ENCODE measurements around the gene ADGRA1.
"Not testable (repeated sequence)": the region's sequence is repeated elsewhere in the genome, so short reads cannot be mapped to it uniquely, and the experiment has no call there.

The ADGRA1 gene

GRCh38 chr10:133130602-133131001, 42.9 kb downstream of the ADGRA1 start:
- DNase-seq, result no peak

GRCh38 chr10:133131053-133131452, 43.3 kb downstream of the ADGRA1 start:
- no peak for DNase-seq

DNA sequence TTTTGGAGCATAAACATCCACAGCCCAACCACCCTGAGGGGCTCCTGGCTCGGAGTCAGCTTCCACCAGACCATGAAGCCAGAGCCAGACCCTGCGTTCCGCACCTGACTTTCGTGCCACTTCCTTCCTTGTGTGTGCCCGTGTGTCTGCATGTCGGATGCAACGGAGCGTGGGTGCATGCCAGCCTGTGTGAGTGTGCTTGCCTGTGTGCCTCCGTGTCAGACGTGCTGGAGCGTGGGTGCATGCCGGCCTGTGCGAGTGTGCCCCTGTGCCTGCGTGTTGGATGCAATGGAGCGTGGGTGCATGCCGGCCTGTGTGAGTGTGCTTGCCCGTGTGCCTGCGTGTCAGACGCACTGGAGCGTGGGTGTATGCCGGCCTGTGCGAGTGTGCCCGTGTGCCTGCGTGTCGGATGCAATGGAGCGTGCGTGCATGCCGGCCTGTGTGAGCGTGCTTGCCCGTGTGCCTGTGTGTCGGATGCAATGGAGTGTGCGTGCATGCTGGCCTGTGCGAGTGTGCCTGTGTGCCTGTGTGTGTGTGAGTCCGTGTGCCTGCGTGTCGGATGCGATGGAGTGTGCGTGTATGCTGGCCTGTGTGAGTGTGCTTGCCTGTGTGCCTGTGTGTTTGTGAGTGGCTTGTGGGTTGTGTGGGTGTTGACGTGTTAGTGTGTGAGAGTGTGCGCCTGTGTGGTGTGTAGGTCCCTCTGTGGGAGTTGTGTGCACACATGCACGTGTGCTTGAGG, 44.2 kb downstream of the ADGRA1 start:
- DNase-seq, result no peak

DNA sequence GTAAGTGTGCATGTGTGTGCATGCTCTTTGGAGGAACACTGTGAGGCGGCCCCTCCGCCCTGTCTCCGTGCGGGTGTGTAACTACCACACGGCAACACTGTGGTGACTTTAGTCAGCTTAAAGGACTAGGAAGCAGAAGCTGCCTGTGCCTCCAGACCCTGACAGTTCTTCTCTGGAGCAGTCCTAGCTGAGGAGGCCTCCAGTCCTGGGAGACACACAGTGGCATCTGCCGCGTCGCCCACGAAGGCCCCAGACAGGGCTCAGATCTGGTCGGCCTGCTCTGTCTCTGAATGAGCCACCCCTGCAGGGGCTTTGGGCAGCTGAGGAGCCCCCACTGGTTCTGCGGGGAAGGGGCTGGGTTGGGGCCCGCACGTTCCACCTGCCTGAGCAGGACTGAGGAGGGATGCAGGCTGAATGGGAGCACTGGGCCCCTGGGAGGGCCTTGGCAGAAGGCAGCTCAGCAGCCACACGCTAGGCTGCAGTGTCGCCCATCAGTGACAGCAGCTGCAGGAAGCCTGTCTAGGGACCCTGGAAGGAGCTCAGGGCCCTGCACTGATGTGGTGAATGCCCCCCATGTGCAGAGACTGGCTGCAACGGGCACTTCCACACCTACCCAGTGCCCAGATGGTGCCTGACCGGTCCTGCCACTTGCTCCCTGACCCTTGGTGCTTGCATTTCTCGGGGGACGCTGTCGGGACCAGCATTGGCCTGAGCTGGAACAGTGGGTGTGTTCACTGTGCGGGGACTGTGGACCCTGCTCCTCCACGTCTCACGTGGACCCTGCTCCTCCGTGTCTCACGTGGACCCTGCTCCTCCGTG, 45.0 kb downstream of the ADGRA1 start:
- DNase-seq, result no peak

GRCh38 chr10:133133471-133134231, 45.9 kb downstream of the ADGRA1 start:
- DNase-seq, result no peak

DNA sequence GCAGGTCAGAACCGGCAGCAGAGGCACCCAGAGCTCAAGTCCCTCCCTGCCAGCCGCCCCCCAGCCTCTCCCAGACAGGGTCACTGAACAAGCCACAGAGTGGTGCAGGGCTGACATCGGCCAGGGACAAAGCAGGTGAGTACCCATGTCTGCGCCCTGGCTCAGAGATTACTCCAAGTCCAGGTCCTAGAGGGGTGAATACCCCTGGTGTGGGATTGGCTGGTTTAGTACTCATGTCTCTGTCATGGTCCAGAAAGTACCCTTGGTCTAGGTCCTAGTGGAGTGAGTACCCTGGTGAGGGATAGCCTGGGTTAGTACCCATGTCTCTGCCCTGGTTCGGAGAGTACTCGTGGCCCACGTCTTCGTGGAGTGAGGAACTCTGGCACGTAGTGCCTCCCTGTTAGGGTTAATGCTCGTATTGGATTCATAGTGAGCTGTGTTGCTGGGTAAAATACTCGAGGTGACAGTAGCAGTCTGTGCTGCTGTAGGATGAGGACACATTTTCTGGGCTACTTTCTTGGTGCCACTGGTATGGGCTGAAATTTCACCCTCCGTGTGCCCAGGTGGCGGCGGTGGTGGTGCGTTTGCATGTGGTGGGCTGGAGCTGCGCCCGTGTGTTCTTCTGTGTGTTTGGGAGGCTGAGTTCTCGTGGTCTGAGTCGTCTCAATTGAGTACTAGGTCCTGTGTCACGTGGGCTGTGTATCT, 46.8 kb downstream of the ADGRA1 start:
- DNase-seq, result no peak

- no peak for DNase-seq
Observed at GRCh38 chr10:133135116-133135465, 47.4 kb downstream of the ADGRA1 start.

DNA sequence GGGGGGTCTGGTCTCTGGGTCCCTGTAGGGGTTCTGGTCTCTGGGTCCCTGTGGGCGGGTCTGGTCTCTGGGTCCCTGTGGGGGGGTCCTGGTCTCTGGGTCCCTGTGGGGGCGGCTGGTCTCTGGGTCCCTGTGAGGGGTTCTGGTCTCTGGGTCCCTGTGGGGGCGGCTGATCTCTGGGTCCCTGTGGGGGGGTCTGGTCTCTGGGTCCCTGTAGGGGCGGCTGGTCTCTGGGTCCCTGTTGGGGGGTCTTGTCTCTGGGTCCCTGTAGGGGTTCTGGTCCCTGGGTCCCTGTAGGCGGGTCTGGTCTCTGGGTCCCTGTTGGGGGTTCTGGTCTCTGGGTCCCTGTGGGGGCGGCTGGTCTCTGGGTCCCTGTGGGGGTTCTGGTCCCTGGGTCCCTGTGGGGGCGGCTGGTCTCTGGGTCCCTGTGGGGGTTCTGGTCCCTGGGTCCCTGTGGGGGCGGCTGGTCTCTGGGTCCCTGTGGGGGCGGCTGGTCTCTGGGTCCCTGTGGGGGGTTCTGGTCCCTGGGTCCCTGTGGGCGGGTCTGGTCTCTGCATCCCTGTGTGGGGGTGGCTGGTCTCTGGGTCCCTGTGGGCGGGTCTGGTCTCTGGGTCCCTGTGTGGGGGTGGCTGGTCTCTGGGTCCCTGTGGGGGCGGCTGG, 49.9 kb downstream of the ADGRA1 start:
- not testable (repeated sequence) for DNase-seq

DNA sequence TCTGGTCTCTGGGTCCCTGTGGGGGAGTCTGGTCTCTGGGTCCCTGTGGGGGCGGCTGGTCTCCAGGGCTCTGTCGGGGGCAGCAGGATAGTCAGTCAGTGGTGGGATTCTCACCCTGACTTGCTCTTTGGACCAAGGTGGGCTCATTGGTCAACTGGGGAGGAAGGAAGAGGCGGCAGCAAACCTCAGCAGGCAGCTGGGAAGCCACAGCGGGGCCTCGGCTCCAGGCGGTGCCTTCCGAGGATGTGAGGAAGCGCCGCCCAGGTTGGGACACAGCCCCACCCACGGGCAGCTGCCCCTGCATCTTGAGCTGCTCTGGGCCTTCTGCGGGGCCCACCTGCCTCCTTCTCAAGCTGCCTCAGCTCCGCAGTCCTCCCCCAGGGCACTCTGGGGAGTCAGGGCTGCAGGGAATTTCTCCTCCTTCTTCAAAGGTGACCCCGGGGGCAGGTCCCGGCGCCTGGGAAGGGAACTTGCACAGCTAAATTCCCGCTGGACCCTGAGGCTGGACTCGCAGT, 51.9 kb downstream of the ADGRA1 start:
- DNase-seq, result no peak

GRCh38 chr10:133140417-133141143, 52.9 kb downstream of the ADGRA1 start:
- DNase-seq, result no peak

DNA sequence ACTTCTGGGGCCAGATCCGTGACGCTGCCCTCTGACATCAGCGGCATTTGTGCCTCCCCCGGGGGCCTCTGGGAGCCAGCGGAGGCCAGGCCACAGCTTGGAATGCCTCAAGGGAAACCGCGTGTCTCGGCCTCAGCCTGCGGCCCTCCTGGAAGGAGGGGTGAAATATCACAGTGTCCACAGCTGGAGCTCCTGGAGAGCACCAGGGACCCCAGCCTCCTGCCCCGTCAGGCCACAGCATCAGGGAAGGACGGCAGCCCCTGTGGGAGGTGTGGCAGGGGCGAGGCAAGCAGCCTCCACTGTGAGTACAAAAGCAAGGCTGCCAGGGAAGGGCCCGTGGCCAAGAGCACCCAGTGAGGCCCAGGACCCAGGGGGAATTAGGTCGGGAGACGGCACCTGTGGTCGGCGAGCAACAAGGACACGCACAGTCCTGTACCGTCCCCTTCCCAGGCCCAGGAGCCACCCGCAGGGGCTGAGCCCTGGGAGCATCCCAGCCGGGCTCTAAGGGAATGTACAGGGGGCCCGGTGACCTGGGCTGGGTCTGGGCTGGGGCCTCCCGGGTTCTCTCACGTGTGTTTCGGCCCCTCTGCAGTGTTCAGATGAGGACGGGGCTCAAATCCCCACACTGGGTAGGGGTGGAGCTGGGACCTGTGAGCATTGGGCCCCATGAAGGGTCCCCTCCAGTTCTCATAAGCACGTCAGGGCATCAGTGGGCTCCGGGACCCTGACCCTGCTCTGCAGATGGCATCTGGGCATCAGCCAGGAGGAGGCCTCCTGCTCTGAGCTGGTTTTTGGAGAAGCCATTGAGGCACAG, 53.6 kb downstream of the ADGRA1 start:
- no peak for DNase-seq

- DNase-seq, result no peak
Observed at GRCh38 chr10:133141958-133142340, 54.2 kb downstream of the ADGRA1 start.

DNA sequence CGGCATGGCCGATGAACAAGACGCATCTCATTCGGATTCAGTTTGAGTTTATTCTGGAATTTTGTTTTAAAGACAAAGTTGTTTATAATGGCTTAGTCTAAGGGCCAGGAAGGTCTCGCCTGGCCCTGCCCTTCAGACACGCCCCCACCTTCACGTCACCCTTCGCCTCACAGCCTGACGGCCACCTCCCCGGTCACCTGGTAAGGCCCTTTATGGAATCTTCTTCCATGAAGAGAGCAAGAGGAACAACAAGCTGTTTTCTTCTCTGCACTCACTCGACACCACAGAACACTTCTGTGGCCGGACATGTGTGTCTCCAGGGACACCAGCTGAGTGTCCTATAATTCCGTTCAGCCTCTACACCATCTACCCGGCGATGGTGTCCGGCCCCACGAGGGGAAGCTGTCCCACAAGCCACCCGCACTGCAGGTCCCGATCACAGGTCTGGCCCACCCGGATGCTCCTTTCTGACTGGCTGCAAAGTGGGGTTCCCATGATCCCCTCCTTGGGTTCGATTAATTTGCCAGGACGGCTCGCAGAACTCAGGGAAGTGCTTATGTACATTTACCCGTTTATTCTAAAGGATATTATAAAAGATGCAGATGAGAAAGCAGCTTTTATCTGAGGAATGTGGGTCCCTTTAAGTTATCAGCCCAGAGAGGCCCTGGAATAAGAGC, 54.9 kb downstream of the ADGRA1 start:
- DNase-seq, result no peak

- no peak for DNase-seq
Observed at GRCh38 chr10:133143200-133143533, 55.4 kb downstream of the ADGRA1 start.

DNA sequence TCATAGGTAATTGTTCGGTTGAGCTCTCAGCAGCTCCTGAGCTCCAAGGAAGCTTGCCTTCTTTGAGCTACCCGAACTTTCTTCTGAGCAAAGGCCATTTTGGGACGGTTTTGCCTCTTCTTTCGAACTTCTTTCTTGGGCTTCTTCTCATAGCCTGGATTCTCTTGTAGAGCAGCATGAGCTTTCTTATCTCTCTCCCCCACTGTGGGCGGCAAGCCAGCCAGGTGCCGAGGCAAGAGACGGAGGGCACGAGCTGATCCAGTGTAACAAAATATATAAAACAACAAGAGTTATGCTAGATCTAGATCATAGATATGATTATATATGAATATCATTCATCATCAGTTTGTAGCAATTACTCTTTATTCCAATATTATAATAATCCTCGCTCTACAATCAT, 55.8 kb downstream of the ADGRA1 start:
- no peak for DNase-seq

DNA sequence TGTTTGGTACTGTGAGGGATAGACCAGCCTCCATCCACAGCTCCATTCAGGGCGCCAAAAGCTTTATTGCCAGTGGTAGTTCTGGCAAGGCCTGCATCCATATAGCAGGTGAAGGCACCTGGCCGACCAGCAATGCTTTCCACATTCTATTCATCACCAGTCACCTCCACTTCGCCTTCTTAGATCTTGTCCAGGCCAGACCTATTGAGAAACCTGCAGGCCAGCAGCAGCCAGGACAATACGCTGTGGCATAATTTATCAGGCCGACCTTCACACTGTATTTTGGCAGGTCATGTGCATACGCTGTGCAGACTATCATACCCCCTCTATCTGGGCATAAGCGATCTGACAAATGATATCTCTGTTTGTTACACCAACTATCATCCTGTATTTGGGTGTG, 57.0 kb downstream of the ADGRA1 start:
- DNase-seq, result no peak

DNA sequence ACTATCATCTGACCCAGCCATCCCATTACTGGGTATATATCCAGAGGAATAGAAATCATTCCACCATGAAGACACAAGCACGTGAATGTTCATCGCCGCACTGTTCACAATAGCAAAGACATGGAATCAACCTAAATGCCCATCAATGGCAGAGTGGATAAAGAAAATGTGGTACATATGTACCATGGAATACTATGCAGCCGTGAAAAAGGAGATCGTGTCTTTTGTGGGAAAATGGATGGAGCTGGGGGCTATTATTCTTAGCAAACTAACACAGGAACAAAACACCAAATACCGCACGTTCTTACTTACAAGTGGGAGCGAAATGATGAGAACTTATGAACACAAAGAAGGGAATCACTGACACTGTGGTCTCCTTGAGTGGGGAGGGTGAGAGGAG, 62.5 kb downstream of the ADGRA1 start:
- no peak for DNase-seq

DNA sequence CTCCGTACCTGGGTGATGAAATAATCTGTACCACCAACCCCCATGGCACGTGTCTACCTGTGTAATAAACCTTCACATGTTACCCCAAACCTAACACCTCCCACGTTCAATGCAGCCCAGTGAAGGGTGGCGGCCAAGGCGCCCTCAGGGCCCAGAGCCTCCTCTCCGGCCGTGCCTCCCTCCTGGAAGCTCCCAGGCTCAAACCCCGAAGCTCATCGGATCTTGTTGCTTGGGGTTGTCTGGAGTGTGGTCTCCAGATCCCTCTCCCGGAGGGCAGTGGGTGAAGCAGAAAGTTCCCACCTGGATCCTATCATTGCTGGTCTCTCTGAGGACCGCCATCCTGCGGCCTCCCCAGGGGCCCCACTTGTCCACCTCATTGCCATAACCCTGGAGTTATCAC, 62.9 kb downstream of the ADGRA1 start:
- no peak for DNase-seq

- not testable (repeated sequence) for DNase-seq
Observed at GRCh38 chr10:133151071-133151470, 63.3 kb downstream of the ADGRA1 start.

DNA sequence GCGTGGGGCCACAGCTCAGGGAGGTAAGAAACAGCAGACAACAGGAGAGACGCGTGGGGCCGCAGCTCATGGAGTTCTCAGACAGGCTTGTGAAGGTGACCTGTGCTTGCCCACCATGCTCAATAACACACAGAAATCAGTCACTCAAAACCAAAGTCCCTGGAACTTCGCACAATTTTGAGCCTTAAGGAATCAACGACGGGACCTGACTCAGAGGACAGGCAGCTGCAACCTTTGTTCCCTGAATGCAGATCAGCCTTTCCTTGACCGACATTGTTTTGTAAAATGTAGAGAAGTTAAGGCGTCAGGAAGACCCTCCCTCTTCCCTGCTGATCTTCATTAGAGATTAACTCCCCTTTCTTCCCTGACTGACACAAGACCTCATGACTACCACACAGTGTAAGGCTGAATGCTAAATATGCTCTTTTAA, 63.8 kb downstream of the ADGRA1 start:
- DNase-seq, result no peak

All from CD4-positive, alpha-beta T cell treated with Interleukin-1 beta for 1 hour (primary cell).